SKM-1 (cell line): ENCODE measurements around the gene SGSH.
"Not testable (repeated sequence)": the region's sequence is repeated elsewhere in the genome, so short reads cannot be mapped to it uniquely, and the experiment has no call there.

Source experiments
- DNase-seq: peaks from one replicate; lab custom pipeline; 2025; ENCODE audit not compliant: unreplicated experiment; lab: John Stamatoyannopoulos, UW

Gene SGSH

GRCh38 chr17:80253631-80254395 lies 33.7 kb upstream of the SGSH start:
- no peak for DNase-seq

- DNase-seq = no peak
Measured at GRCh38 chr17:80252871-80253270, 32.7 kb upstream of the SGSH start.

GRCh38 chr17:80251966-80252365 lies 31.8 kb upstream of the SGSH start:
- DNase-seq = no peak

- no peak for DNase-seq
Measured at GRCh38 chr17:80248894-80249710, 29.0 kb upstream of the SGSH start.

GRCh38 chr17:80248001-80248893 lies 28.1 kb upstream of the SGSH start:
- no peak for DNase-seq

GRCh38 chr17:80247561-80247960 lies 27.4 kb upstream of the SGSH start:
- DNase-seq = no peak

GRCh38 chr17:80246726-80247125 lies 26.6 kb upstream of the SGSH start:
- no peak for DNase-seq

GRCh38 chr17:80246266-80246681 lies 26.1 kb upstream of the SGSH start:
- DNase-seq = no peak

- no peak for DNase-seq
Measured at GRCh38 chr17:80245566-80246265, 25.6 kb upstream of the SGSH start.

GRCh38 chr17:80244871-80245509 lies 24.9 kb upstream of the SGSH start:
- DNase-seq = no peak

- not testable (repeated sequence) for DNase-seq
Measured at GRCh38 chr17:80244448-80244847, 24.3 kb upstream of the SGSH start.

- DNase-seq = no peak
Measured at GRCh38 chr17:80243526-80244433, 23.6 kb upstream of the SGSH start.

- DNase-seq = no peak
Measured at GRCh38 chr17:80242505-80242904, 22.4 kb upstream of the SGSH start.

GRCh38 chr17:80237386-80237785 lies 17.3 kb upstream of the SGSH start:
- no peak for DNase-seq

GRCh38 chr17:80236911-80237310 lies 16.8 kb upstream of the SGSH start:
- DNase-seq = no peak

- no peak for DNase-seq
Measured at GRCh38 chr17:80233202-80233601, 13.1 kb upstream of the SGSH start.

GRCh38 chr17:80232438-80232837 lies 12.3 kb upstream of the SGSH start:
- no peak for DNase-seq

- DNase-seq = no peak
Measured at GRCh38 chr17:80229011-80229410, 8.9 kb upstream of the SGSH start.

GRCh38 chr17:80228477-80228876 lies 8.3 kb upstream of the SGSH start:
- no peak for DNase-seq
